ENCODE measurements around the gene BCL2.

BCL2 gene

GRCh38 chr18:63292831-63293683 lies 26.5 kb downstream of the BCL2 start:
- TF ChIP-seq CTCF (IDR thresholded peaks at IDR 0.05; ENCODE audit: low read depth, low read length, missing control alignments): no peak
- DNase-seq (ENCODE audit: extremely low read depth, low read depth): no peak
- H3K4me3 ChIP-seq (replicated peaks; ENCODE audit: low read depth, low read length): no peak overlapping the region

GRCh38 chr18:63291278-63291677 lies 28.3 kb downstream of the BCL2 start:
- H3K4me3 ChIP-seq (replicated peaks; ENCODE audit: low read depth, low read length): no peak overlapping the region
- DNase-seq (ENCODE audit: extremely low read depth, low read depth): no peak
- TF ChIP-seq CTCF (IDR thresholded peaks at IDR 0.05; ENCODE audit: low read depth, low read length, missing control alignments): no peak

GRCh38 chr18:63290821-63291200 lies 28.8 kb downstream of the BCL2 start:
- no peak for TF ChIP-seq CTCF (IDR thresholded peaks at IDR 0.05; ENCODE audit: low read depth, low read length, missing control alignments)

GRCh38 chr18:63290166-63290820 lies 29.3 kb downstream of the BCL2 start:
- TF ChIP-seq CTCF (IDR thresholded peaks at IDR 0.05; ENCODE audit: low read depth, low read length, missing control alignments): no peak
- H3K4me3 ChIP-seq (replicated peaks; ENCODE audit: low read depth, low read length): no peak overlapping the region
- DNase-seq (ENCODE audit: extremely low read depth, low read depth): no peak

More at GRCh38 chr18:63290821-63291200, 28.8 kb downstream of the BCL2 start:
- DNase-seq (ENCODE audit: extremely low read depth, low read depth): no peak
- no peak overlapping the region for H3K4me3 ChIP-seq (replicated peaks; ENCODE audit: low read depth, low read length)

GRCh38 chr18:63288311-63288710 lies 31.3 kb downstream of the BCL2 start:
- DNase-seq (ENCODE audit: extremely low read depth, low read depth): no peak
- TF ChIP-seq CTCF (IDR thresholded peaks at IDR 0.05; ENCODE audit: low read depth, low read length, missing control alignments): no peak
- H3K4me3 ChIP-seq (replicated peaks; ENCODE audit: low read depth, low read length): no peak overlapping the region

- no peak for TF ChIP-seq CTCF (IDR thresholded peaks at IDR 0.05; ENCODE audit: low read depth, low read length, missing control alignments)
- no peak overlapping the region for H3K4me3 ChIP-seq (replicated peaks; ENCODE audit: low read depth, low read length)
- no peak for DNase-seq (ENCODE audit: extremely low read depth, low read depth)
These were observed 31.8 kb downstream of the BCL2 start for GRCh38 chr18:63287691-63288220.
